PC-3 (cell line): ENCODE measurements around the gene REEP1. TPM values are rescaled to one million over a fixed set of nuclear protein-coding genes. Genes with fewer than 3 reads are reported as not detected.

Experiments
- ATAC-seq: fragments of 200-7000 bp; cut with Tn5 transposase; 2 replicates; pipeline ENCODE4 v1.9.1; 2020; ENCODE audit warnings: mild to moderate bottlenecking, moderate library complexity
- BruUV-seq: library from RNA; stranded (reverse); fragments of 400-500 nt; replicated peaks from 2 replicates; lab custom pipeline; 2021; lab: Mats Ljungman, UMichigan
- CTCF ChIA-PET: fragments of 300-600 bp; sonication (Branson Sonifier 250); formaldehyde crosslinking; loops from one replicate; lab custom pipeline; 2022; ENCODE audit warnings: antibody characterized with exemption; lab: Charles Lee
- POLR2A ChIA-PET: fragments of 300-600 bp; sonication (Branson Sonifier 250); formaldehyde crosslinking; loops from one replicate; lab custom pipeline; 2022; ENCODE audit warnings: antibody characterized with exemption; ENCODE audit not compliant: unreplicated experiment; lab: Charles Lee
- DNase-seq: peaks from one replicate; pipeline ENCODE4 v3.0.0-alpha.2; 2015
- H2AFZ ChIP-seq: fragments of 300-600 bp; sonication (generic); 2 replicates; pipeline ENCODE4 v1.6.0; 2016; ENCODE audit warnings: antibody characterized with exemption, low read length
- H3F3A ChIP-seq: fragments of 300-600 bp; sonication (generic); one replicate; pipeline ENCODE4 v1.6.0; 2017; ENCODE audit warnings: antibody characterized with exemption, low read length, control low read depth, mild to moderate bottlenecking; ENCODE audit not compliant: unreplicated experiment
- H3K27ac ChIP-seq: fragments of 300-600 bp; sonication (generic); 2 replicates; pipeline ENCODE4 v1.5.1; 2016; ENCODE audit warnings: mild to moderate bottlenecking, low read length
- H3K27me3 ChIP-seq: fragments of 300-600 bp; sonication (generic); 2 replicates; pipeline ENCODE4 v1.6.1; 2016; ENCODE audit warnings: low read length, mixed read lengths
- H3K36me3 ChIP-seq: fragments of 300-600 bp; sonication (generic); 2 replicates; pipeline ENCODE4 v1.6.1; 2016; ENCODE audit warnings: low read depth, mixed run types, low read length, mixed read lengths
- H3K4me1 ChIP-seq: fragments of 300-600 bp; sonication (generic); 2 replicates; pipeline ENCODE4 v1.5.1; 2016; ENCODE audit warnings: low read length; ENCODE audit not compliant: insufficient read depth
- H3K4me2 ChIP-seq: fragments of 300-600 bp; sonication (generic); 2 replicates; pipeline ENCODE4 v1.6.0; 2016; ENCODE audit warnings: low read length
- H3K4me3 ChIP-seq: fragments of 300-600 bp; sonication (generic); 2 replicates; pipeline ENCODE4 v1.5.1; 2016; ENCODE audit warnings: mild to moderate bottlenecking, low read length, mixed read lengths
- H3K79me2 ChIP-seq: fragments of 300-600 bp; sonication (generic); 2 replicates; pipeline ENCODE4 v1.6.1; 2017; ENCODE audit warnings: low read length, mixed read lengths
- H3K9ac ChIP-seq: fragments of 300-600 bp; sonication (generic); 2 replicates; pipeline ENCODE4 v1.6.0; 2016; ENCODE audit warnings: mild to moderate bottlenecking, low read length
- H3K9me2 ChIP-seq: fragments of 300-600 bp; sonication (generic); replicated peaks from 2 replicates; pipeline ENCODE4 v1.6.1; 2016; ENCODE audit warnings: mixed run types, low read length, mixed read lengths
- H3K9me3 ChIP-seq: fragments of 300-600 bp; sonication (generic); 2 replicates; pipeline ENCODE4 v1.6.1; 2016; ENCODE audit warnings: low read length, mixed read lengths
- H4K20me1 ChIP-seq: fragments of 300-600 bp; sonication (generic); 2 replicates; pipeline ENCODE4 v1.6.1; 2016; ENCODE audit warnings: low read length, mixed read lengths
- CTCF ChIP-seq: fragments of 300-600 bp; sonication (generic); conservative IDR thresholded peaks from 2 replicates; pipeline ENCODE4 v1.5.1; 2017; ENCODE audit warnings: antibody characterized with exemption, low read depth, mild to moderate bottlenecking, low read length
- EZH2 ChIP-seq: fragments of 300-600 bp; sonication (generic); IDR thresholded peaks from one replicate; pipeline ENCODE4 v1.6.1; 2017; ENCODE audit warnings: antibody characterized with exemption, mild to moderate bottlenecking, low read length; ENCODE audit not compliant: unreplicated experiment
- EZH2phosphoT487 ChIP-seq: fragments of 300-600 bp; sonication (generic); IDR thresholded peaks from 2 replicates; pipeline ENCODE4 v1.6.1; 2018; ENCODE audit warnings: mild to moderate bottlenecking, antibody characterized with exemption, low read length, borderline replicate concordance
- intact Hi-C: fragments of 100-400 bp; cut with micrococcal nuclease; formaldehyde crosslinking; loops from 2 replicates; pipeline ENCODE4 v1.9.0; 2023
- total RNA-seq: library from RNA; depleted of rRNA; stranded (reverse); fragments of >200 nt; gene quantifications from 2 replicates; pipeline ENCODE4 v1.2.3, GENCODE V29; 2014

REEP1 gene
- total RNA-seq, 1 experiment from 2014 or later, result not detected

- intact Hi-C loops, result no loop called here
- Histone ChIP-seq H3K9me3 (no peaks in the 10 kb centered on the region), H3F3A (no peaks in the 10 kb centered on the region), H2AFZ (no peak overlapping the region), H3K9me2 (no peaks in the 10 kb centered on the region), H3K4me3 (no peak overlapping the region), H4K20me1 (no peaks in the 10 kb centered on the region), H3K79me2 (no peaks in the 10 kb centered on the region), H3K4me2 (no peak overlapping the region), H3K27ac (no peak overlapping the region), H3K27me3 (peaks cover 35% of the 10 kb centered on the region), H3K4me1 (no peaks in the 10 kb centered on the region), H3K36me3 (no peaks in the 10 kb centered on the region), H3K9ac (no peak overlapping the region)
- CTCF ChIA-PET, result no interaction called here
- no peak for TF ChIP-seq EZH2
- TF ChIP-seq CTCF, result no peak
- no peak for TF ChIP-seq EZH2phosphoT487
- no TSS peak for BruUV-seq
- POLR2A ChIA-PET, result no interaction called here
- DNase-seq (no peak), ATAC-seq (0 out of 2 replicates have a peak, but pooled peaks have one; percentile 33)
These were observed 82.6 kb downstream of the REEP1 start for GRCh38 chr2:86254576-86255538.

DNA sequence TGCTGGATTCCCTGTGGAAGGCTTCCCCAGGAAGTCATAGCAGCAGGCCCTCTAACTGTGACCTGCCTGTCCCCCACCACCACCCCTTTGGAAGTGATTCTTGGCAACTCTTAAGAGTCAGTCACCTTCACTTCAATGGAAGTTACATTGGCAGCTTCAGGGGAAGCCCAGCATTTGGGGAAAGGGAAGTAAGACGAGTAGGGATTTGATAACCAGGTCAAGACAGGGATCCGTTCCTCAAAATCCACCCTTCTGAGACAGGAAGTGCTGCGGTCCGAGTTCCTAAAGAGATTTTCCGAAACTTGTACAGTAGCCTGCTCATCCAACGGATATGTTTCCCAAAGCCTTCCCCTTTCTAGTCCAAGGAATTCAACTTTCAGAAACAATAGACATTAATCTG lies 84.0 kb downstream of the REEP1 start:
- H3K9ac ChIP-seq, result no peak overlapping the region
- H3K36me3 ChIP-seq, result no peaks in the 10 kb centered on the region
- H3K27ac ChIP-seq, result no peak overlapping the region
- TF ChIP-seq CTCF, result no peak
- no peak for TF ChIP-seq EZH2
- TF ChIP-seq EZH2phosphoT487, result no peak
- ATAC-seq, result no peak
- intact Hi-C loops, result no loop called here
- no peaks in the 10 kb centered on the region for H3K9me3 ChIP-seq
- H3K4me3 ChIP-seq, result no peak overlapping the region
- peaks cover 35% of the 10 kb centered on the region for H3K27me3 ChIP-seq
- H2AFZ ChIP-seq, result no peak overlapping the region
- DNase-seq, result no peak
- no peaks in the 10 kb centered on the region for H3K4me1 ChIP-seq
- H3K79me2 ChIP-seq, result no peaks in the 10 kb centered on the region
- H3F3A ChIP-seq, result no peaks in the 10 kb centered on the region
- POLR2A ChIA-PET, result no interaction called here
- no peaks in the 10 kb centered on the region for H4K20me1 ChIP-seq
- H3K4me2 ChIP-seq, result no peak overlapping the region
- no peaks in the 10 kb centered on the region for H3K9me2 ChIP-seq
- CTCF ChIA-PET, result no interaction called here
- BruUV-seq, result no TSS peak

- intact Hi-C loops, result no loop called here
- H3K9me3 ChIP-seq, result no peaks in the 10 kb centered on the region
- no peaks in the 10 kb centered on the region for H3K36me3 ChIP-seq
- no TSS peak for BruUV-seq
- no peaks in the 10 kb centered on the region for H3F3A ChIP-seq
- H3K4me1 ChIP-seq, result no peaks in the 10 kb centered on the region
- peaks cover 35% of the 10 kb centered on the region for H3K27me3 ChIP-seq
- ATAC-seq (no peak), DNase-seq (no peak)
- ChIA-PET CTCF (no interaction called here), POLR2A (no interaction called here)
- no peak overlapping the region for H3K4me2 ChIP-seq
- no peaks in the 10 kb centered on the region for H4K20me1 ChIP-seq
- no peaks in the 10 kb centered on the region for H3K79me2 ChIP-seq
- no peak overlapping the region for H3K27ac ChIP-seq
- no peak overlapping the region for H2AFZ ChIP-seq
- no peak for TF ChIP-seq CTCF
- TF ChIP-seq EZH2phosphoT487, result no peak
- no peak for TF ChIP-seq EZH2
- H3K9ac ChIP-seq, result no peak overlapping the region
- no peaks in the 10 kb centered on the region for H3K9me2 ChIP-seq
- no peak overlapping the region for H3K4me3 ChIP-seq
These were observed 85.6 kb downstream of the REEP1 start for GRCh38 chr2:86251840-86252266.
